Activated CD4-positive, alpha-beta T cell treated with anti-CD3 and anti-CD28 coated beads, Interleukin-2, amount 50 U/mL, for 4 hours (primary cell): ENCODE measurements around the gene KIFC1.

Source experiments
- DNase-seq, 2 experiments: peaks; one replicate each; pipeline ENCODE4 v3.0.0-alpha.2; 2020

Gene KIFC1

DNA sequence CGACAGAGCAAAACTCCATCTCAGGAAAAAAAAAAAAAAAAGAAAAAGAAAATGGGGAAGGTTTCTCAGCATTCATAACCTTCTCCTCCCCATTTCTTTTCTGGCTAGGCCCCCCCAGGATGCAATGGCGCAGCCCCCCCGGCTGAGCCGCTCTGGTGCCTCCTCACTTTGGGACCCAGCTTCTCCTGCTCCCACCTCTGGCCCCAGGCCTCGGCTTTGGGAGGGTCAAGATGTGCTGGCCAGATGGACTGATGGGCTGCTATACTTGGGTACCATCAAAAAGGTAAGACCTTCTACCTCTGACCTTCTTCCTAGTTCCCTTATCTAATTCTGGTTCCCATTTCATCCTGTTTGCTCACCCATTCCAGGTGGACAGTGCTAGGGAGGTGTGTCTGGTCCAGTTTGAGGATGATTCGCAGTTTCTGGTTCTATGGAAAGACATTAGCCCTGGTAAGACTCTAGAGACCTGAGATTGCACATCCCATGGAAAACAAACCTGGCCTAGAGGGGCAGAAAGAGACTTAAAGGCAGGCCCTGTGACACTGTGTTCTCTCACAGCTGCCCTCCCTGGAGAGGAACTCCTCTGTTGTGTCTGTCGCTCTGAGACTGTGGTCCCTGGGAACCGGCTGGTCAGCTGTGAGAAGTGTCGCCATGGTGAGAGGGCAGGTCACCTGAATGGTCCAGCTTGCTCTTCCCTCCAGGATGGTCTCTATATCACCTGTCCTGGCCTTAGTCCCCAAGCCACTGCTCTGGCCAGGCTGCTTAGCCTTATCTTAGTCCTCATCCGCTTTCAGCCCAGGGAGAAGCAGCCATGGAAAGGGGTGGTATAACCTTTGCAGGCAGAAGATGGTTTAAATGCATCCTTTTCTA is 20.8 kb downstream of the KIFC1 start:
- DNase-seq = no peak

- no peak for DNase-seq
Observed at GRCh38 chr6:33413241-33414120, 21.9 kb downstream of the KIFC1 start.

GRCh38 chr6:33414592-33415271 is 23.1 kb downstream of the KIFC1 start:
- no peak for DNase-seq

GRCh38 chr6:33415831-33416230 is 24.2 kb downstream of the KIFC1 start:
- DNase-seq = no peak

DNA sequence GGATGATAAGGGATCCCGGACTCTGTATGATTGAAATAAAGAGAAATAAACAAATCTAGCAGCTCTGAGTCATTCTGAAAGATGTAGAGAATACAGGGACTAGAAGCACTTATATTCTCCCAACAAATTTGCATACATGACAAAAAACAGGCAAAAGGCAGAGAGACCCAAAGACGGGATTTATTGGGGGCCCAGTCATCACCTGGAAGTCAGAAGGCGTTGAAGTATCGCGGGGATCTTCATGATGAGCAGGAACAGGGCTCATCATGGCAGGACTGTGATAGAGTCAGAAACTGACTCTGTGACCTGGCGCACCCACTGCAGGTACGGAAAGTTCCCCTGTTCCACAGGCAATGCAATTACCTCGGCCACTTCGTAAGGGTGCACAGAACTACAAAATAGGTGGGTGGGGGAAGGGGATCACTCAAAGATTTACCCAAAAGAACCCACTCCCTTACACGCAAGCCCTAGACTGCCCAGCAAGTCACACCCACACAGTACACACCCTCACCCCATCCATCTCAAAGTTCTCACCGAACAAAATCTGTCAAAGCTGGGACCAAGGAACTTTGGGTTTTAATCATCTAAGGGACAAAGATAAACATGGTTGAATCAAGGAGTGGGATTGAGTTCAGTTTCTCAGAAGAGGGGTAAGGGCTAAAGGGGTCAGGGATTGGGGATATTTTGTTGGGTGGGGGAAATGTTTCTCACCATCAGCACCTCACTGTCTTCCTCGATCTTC is 24.9 kb downstream of the KIFC1 start:
- DNase-seq = no peak

- DNase-seq = no peak
Observed at GRCh38 chr6:33417128-33417902, 25.7 kb downstream of the KIFC1 start.

- peak; percentile 98 to 99 for DNase-seq
Observed at GRCh38 chr6:33417903-33418689, 26.5 kb downstream of the KIFC1 start, which contains the start of gene CUTA. TSS of gene CUTA (minus strand) at chr6:33418107. CDS start at chr6:33418000, 107 bp downstream.

DNA sequence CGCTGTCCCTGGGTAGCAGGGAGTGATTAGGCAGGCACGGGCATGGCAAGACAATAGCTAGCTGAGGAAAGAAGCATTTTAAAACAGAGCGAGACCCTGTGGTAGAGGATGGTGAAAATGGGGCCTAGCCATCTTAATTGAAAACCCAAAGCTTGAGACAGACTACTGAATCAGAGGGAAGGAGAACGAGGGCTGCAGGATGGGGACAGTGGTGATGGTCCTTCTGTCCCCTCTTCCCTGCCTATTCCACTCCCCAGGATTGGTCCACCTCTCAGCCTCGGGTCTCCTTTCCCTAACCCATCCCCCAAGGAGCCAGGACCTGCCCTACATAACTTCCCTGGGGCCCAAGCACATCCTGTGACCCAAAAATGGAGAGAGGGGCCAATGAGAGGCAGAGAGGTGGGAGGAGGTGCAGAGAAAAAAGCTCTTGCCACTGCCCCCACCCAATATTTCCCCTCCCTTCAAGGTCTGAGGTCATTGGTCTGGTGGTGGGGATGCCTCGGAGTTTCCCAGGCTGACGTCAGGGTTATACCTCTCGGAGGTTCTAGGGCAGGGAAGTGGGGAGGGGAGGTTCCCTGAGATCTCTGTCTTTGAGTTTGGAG is 27.2 kb downstream of the KIFC1 start:
- DNase-seq = peak; percentile 43 to 52

- DNase-seq = peak; percentile 46 to 52
Observed at GRCh38 chr6:33419580-33420490, 28.2 kb downstream of the KIFC1 start, which contains the start of gene SYNGAP1. TSS of gene SYNGAP1 (plus strand) at chr6:33420065. CDS start at chr6:33420265, 200 bp downstream.

DNA sequence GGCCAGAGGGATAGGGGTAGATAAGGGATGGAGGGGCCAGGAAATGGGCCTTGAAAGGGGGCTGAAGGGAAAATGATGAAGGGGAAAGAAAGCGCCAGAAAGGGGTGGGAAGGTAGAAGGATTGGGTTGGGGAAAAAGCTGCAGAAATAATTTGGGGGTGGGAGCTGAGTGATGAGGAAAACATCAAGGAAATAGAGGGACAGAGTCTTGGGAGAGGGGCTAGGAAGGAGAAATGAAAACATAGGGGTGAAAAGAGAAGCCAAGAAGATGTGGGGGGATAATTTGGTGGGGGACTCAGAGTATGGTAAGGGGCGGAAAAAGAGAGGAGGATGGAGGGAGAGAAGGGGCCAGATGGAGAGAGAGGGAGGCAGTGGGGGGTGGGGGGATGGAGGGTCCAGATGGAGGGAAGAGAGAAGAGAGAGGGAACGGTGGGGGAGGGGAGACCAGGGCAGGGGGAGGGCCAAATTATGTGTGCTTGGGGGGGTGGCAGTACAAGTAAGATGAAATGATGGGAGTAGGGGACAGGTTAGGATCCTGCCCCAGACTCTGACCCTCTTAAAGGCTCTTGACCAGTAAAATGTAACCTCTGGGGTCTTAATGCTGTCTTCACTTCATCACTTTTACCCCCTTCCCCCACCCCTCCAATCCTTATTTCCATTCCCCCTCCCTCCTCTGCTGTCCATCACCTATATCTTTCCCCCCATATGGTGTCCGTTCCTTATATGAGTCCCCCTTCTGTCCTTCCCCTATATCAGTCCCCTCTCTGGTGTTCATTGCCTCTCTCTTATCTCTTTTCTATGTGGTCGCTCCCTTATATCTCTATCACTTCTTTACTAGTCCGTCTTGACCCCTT is 29.1 kb downstream of the KIFC1 start:
- no peak for DNase-seq

DNA sequence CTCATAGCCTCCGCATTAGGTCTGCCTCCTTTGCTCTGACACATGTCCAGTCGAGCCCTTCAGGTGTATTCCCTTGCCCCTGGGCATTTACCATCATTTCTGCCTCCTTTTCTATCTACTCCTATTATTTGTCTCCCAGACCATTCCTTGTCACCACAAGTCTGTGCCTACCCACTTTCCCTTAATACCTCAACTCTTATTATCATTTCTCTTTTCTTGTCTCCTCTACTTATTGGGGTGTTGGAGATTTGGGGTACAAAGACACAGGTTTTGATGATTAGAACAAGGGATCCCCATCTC is 29.7 kb downstream of the KIFC1 start:
- no peak for DNase-seq

DNA sequence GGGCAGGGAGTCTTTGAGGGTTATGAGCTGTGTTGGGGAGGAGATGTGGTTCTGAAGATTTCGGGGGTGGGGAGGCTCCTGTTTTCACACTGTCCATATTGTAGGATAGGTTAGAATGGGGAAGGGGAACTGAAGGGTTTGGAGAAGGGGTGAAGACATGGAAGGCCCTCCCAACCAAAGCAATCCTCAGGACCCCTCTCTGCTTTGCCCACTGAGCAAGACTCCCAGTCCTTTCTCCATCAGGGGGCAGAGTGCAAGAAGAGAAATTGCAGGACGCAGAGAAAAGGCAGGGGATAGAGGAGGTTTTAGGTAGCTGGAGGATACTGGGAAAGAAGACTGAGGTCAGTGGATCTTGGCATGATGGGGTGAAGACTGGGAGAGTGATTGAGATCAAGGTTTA is 32.2 kb downstream of the KIFC1 start:
- no peak for DNase-seq

- no peak for DNase-seq
Observed at GRCh38 chr6:33424855-33425667, 33.4 kb downstream of the KIFC1 start.

GRCh38 chr6:33425668-33426577 is 34.3 kb downstream of the KIFC1 start:
- DNase-seq = peak; percentile 79 to 81

DNA sequence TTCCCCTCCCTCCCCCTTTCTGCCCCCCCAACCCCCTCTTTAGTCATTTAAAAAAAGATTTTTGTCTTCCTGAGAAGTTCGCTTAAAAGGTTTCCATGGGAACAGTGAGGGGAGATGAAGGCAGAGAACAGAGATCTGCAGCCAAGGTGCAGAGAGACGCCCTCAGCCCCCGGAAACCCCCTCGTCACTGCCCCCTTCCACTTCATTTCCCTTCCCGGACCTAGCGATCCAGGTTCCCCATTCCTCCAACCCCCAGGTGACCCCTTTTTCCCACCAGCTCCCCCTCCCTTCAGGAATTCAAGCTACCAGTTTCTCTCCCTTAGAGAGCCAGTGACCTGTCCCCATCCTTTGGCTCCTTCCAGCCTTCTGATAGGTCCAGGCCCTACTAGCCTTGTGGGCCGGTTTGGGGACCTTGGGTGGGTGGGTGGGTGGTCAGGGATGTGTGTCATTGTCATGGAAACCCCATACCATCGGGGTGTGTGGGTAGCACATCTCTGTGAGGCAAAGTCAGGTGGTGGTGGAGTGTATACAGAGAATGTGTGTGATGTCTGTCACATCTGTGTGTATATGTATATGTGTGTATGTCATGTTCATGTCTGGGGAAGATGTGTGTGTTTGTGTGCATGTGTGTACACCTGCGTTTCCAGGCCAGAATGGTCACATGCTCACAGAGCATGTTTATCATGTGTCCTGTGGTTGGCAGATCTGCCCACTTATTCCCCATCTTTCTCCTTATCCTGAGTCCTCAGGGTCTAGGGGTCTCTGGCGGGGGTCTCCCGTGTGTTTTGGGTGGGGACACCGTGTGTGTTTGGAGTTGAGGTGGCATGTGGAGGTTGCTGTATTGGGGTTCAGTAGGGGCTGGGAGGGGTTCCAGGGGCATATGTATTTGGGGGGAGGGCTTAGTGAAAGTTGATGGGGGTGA is 35.2 kb downstream of the KIFC1 start:
- DNase-seq = peak in 1 of 2 experiments; percentile 23
